Activated T-helper 1 cell treated with Interleukin-2 at 50 U/mL for 16 hours (primary cell): ENCODE measurements around the gene ZDHHC20.

Experiments
- DNase-seq: peaks from one replicate; pipeline ENCODE4 v3.0.0-alpha.2; 2020; ENCODE audit warnings: low read depth

The ZDHHC20 gene, protein sequence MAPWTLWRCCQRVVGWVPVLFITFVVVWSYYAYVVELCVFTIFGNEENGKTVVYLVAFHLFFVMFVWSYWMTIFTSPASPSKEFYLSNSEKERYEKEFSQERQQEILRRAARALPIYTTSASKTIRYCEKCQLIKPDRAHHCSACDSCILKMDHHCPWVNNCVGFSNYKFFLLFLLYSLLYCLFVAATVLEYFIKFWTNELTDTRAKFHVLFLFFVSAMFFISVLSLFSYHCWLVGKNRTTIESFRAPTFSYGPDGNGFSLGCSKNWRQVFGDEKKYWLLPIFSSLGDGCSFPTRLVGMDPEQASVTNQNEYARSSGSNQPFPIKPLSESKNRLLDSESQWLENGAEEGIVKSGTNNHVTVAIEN

DNA sequence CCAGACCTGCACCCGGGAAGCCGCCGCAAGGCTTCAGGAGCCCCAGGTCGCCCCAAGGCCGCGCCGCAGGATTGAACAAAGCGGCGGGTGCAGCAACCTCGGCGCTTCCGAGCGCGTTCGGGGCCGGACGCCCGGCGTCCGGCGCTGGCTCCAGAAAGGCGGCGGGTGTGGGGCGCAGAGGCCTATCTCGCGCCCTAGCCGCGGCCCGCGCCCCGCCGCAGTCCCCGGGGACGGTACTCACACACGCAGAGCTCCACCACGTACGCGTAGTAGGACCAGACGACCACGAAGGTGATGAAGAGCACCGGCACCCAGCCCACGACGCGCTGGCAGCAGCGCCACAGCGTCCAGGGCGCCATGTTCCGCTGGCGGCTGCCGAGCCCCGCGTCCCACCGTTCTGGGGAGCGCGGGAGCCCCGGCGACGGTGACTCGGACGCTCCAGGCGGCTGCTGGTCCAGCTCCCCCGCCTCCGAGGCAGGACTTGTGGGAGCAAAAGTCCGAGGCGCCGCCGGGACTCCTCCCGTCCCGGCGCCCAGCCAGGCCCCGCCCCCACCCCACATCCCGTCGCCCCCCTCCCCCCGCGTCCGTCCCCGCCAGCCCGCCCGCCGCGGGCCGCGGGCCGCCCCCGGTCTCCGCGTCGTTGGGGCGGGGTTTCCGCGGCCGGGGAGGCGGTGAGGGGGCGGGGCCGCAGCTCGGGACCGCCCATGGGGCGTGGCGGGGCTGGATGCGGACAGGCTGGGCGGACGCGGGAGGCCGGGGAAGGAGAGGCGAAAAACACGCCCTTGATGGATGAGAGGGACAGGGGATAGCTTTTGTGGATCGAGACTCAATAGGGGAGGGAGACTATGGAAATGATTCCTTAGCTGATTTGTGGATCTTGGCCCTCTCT, at the start of gene ZDHHC20:
TSS of gene ZDHHC20 (minus strand) at position 491 of the 889 bp plus-strand sequence. CDS start at position 359, 132 bp downstream.
- peak; percentile 89 for DNase-seq

DNA sequence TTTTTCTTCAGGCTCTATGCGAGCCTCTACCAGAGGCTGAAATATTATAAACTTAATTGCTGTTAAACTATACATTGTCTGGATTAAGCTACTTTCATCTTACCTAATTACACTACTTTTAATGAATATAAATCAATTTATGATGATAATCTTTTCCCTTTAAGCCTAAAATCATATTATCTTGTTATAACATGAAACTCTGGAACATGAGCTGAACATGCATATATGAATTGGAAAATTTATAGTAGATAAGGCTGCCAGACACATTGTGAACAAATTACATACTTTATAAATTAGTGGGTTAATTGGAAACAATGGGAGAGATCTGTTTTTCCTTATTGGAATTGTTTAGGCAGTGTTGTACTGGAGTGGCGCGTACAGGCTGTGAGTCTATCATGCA, 45.3 kb upstream of the ZDHHC20 start:
- DNase-seq, result no peak

DNA sequence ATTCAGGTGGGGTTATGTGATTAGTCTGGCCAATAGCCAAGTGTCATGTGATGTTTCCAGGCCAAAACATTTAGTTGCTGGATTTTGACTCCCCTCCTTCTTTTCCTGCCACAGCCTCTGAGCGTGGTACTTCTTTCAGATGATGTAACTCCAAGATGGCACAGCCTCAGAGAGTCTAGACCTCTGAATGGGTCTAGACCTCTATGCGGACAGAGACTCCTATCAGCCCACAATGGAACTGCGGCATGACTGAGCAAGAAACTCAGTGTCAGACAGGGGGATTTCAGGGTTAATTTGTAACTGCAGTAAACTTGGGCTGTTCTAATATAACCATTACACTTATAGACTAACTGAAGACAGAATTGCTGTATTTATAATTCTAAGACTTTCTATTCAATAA, 42.6 kb upstream of the ZDHHC20 start:
- DNase-seq, result no peak

DNA sequence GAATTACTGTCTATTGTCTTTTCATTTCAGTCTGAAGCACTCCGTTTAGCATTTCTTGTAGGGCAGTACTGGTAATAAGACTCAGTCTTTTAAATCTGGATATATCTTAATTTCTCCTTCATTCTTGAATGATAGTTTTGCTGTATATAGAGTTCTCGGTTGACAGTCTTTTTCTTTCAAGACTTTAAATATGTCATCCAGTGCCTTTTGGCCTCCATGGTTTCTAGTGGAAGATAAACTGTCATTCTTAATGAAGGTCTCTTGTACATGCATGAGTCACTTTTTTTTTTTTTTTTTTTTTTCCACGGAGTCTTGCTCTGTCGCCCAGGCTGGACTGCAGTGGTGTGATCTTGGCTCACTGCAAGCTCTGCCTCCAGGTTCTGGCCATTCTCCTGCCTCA, 27.2 kb upstream of the ZDHHC20 start:
- DNase-seq, result no peak

DNA sequence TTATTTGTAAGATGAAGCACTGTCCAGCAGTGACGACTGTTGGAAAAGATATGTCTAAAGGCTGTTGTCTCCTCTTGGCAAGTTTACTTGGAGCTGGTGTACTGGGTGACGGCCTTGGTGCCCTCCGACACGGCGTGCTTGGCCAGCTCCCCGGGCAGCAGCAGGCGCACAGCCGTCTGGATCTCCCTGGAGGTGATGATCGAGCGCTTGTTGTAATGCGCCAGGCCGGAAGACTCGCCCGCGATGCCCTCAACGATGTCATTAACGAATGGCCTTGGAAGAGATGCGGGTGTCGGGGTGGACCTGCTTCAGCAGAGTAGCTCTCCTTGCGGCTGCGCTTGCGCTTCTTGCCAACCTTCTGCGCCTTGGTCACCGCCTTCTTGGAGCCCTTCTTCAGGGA, 24.6 kb upstream of the ZDHHC20 start:
- DNase-seq, result no peak

DNA sequence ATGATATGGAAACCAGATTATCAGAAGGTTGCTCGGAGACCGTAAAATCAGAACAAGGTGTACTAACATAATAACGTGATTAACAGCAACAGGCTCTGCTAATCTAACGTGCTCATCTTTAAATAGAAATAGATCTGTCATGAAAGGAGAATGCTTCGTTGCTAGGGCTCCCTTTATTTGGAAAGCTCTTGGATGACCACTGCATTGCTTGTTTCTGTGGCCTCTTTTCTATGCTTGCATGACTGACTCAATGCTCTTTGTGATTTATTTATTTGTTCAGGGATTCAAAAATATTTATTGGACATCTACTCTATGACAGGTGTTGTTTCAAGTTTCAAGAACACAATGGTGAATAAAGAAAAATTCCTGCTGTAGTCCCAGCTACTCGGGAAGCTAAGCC, 22.3 kb upstream of the ZDHHC20 start:
- DNase-seq, result no peak

DNA sequence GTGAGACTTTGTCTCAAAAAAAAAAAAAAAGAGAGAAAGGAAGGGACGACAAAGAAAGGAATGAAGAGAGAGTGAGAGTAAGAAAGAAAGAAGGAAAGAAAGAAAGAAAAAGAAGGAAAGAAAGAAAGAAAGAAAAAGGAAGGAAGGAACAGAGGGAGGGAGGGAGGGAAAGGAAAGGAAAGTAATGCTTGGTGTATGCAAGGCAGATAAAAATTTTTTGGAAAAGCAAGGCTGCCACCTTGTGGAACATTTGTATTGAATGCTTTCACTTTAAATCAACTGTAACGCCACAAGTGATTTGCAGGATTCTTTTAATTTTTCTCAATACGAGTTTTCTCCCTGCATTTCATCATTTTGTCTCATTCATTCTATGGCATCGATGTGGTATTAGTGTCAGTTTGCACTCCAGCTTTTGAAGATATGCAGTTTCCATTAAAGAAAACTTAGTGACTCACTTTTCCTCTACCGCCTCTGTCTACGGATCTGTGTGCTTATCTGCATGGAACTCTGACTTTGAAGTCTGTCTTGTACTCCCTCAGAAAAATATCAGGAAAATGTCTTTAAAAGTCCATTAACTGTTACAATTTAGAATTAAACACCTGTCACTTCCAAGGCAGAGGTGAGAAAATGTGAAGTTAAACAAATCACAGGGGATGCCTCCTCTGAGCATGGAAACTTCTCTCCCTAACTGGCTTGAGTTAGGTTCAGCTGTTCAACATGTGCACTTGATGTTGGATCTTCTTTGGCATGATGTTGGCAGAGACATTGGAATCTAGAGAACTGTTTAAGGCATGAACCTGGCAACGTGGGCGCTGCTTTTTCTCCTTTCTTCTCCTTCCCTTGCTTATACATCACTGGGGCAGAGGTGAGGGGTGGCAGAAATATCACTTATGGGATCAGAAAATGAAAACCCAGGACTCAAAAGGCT, 20.0 kb upstream of the ZDHHC20 start:
- DNase-seq, result no peak

DNA sequence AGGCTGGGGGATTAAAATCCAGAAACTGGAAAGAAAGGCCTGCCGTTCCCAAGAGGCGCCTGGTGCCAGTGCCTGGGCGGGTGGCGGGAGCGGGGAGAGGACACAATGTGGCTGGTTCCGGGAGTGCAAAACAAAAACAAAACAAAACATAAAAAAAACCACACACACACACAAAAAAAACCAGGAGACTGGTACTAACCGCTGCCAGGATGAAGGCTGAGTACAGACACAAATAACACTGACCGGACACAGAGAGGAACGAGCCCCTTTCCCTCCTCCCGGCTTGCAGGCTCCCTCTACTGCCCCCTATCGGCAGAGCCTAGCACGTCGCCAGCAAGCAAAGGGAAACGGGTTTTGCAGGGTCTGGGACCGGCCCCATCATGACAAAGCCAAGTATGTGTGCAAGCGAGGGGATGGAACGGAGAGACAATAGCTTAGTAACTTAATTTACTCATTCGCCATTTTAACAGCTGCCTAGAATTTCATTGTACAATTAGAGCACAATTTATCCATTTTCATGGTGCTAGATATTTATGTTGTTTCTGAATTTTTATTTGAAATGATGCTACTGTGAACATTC, 17.9 kb upstream of the ZDHHC20 start:
- DNase-seq, result peak; percentile 58

DNA sequence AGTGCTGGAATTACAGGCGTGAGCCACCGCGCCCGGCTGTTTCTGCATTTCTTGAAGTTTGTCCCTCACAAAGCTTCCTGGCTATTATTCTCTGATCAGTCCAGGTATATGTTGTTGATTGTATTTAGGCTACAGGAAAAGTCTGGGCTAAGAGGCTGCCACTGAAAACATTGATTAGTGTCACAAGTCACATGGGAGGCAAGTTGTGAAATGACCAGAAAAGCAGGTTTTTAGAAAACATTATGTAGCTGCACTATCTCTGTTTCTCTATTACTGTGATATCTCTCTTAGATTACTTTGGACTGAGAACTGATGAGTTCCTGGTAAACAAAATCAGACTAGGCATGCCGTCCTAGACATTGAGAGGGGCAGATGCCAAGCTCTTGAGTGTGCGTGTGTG, 16.0 kb upstream of the ZDHHC20 start:
- DNase-seq, result no peak

DNA sequence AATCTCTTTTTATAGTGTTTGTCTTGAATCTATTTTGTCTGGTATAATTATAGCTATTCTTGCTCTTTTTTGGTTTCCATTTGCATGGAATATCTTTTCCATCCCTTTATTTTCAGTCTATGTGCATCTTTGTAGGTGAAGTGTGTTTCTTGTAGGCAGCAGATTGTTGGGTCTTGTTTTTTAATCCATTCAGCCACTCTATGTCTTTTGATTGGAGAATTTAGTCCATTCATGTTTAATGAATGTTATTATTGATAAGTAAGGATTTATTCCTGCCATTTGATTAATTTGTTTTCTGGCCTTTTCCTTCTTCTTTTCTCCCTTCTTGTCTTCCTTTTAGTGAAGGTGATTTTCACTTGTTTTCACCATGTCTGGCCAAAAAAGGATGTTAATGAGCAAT, 11.7 kb upstream of the ZDHHC20 start:
- no peak for DNase-seq

DNA sequence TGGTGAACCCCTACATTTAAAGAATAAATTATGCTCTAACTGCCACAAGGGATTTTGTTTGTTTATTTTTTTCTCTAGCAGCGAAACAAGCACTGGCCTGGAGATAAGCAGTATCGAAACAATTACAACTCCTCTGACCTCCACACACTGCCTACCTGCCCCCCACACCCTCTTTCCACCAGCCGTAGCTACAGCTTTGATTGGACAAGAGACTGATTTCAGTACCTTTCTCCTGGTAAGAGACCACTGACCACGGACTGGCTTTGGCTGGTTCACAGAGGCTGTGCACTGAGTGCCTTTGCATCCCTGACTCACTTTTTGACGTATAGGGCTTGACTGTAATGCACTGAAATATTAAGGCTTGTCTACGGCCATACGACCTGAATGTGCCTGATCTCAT, 7.4 kb upstream of the ZDHHC20 start:
- no peak for DNase-seq

DNA sequence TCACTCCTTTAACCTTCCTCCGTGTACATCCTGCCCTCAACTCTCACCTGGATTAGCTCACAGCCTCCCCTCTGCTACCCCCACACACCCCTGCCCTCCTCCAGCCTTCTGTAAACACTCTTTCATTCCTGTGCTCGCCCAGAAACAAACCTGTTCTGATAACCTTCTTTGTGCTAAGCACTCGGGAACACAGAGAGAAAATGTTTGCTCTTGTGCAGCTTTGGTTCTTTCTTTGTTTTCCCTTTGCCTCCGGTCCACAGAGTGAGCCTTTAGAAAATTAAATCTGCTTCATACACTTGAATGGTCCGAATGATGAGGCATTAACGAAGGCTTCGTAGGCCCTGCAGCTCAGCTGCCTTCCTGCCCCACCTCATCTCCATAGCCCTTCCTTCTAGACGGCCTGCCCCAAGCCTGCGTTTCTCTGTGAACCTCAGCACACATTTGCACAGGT, 6.6 kb upstream of the ZDHHC20 start:
- no peak for DNase-seq

DNA sequence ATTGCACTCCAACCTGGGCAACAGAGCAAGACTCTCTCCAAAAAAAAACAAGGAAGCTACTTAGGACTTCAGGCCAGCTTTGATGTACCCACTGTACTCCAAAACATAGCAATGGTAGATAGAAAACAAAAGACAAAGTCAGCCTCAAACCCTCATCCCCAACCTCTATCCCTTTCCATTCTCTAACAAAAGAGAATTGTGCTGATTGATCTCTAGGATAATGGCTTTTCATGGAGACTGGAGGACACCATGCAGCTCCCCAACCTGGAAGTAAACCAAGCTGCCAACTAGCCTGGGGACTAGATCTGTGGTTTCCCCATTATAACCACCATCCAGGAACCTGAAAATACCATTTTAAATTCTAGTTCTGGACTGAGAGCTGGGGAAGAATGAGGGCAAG, 4.3 kb upstream of the ZDHHC20 start:
- DNase-seq, result no peak

DNA sequence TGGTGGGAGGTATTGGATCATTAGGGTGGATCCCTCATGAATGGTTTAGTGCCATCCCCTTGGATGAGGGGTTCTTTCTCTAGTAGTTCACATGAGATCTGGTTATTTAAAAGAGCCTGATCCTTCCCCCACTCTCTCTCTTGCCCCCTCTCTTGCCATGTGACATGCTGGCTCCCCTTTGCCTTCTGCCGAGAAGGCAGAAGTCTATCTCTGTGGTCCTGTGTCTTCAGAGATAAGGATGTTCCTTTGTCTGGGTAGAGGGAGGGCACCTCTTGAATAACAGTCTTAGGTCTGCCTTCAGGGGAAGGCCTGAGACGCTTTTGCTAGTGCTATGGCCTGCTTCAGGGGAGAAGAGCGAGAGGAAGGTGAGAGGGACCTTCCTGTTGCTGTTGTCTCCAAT, 2.0 kb upstream of the ZDHHC20 start:
- no peak for DNase-seq

DNA sequence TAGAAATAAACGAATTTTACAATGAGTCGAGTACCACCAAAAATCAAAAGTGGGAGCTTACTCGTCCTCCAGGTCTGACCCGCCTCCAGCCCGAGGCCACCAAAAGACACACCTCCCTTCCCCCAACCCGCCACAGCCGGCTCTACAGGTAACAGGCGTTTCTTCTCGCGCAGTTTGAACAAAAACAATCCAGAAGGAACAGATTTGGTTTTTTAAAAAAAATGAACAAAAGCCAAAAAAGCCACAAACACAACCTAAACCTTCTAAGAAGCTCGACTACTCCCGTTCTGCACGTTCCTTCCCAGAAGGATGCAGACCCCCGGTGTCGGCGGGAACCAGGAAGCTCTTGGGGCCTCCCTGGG, 671 bp downstream of the ZDHHC20 start:
- DNase-seq, result peak; percentile 32

DNA sequence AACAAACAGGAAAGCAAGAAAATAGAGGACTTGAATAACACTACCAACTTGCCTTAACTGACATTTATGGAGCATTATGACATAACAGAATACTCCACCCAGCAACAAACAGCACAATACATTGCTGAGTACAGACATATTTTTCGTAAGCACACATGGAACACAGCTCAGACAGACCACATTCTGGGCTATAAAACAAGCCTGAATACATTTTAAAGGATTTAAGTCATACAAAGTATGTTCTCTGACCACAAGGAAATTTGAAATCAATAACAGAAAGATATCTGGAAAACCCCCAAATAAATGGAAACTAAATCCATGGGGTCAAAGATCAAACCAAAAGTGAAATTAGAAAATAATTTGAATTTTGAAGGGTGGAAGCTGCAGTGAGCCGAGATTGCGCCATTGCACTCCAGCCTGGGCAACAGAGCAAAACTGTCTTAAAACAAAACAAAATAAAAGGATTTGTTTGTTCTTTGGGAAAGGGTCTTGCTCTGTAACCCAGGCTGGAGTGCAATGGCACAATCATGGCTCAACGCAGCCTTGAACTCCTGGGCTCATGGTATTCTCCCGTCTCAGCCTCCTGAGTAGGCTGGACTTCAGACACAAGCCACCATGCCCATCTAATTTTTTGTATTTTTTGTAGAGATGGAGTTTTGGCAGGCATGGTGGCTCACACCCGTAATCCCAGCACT, 5.6 kb downstream of the ZDHHC20 start:
- DNase-seq, result no peak

DNA sequence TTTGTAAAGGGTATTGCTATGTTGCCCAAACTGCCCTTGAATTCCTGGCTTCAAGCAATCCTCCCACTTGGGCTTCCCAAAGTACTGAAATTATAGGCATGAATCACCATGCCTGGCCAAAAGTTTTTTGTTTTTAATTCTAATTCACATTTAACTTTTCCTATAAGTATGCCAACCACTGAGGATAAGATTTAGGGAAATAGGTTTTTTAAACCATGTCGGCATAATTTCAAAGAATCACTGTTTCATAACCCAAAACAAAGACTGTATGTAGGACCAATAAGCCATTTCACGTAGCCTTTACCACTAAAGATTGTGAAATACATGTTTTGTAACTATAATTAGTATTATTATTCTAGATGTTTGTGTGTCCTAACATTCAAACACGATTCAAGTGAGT, 8.2 kb downstream of the ZDHHC20 start:
- DNase-seq, result no peak

DNA sequence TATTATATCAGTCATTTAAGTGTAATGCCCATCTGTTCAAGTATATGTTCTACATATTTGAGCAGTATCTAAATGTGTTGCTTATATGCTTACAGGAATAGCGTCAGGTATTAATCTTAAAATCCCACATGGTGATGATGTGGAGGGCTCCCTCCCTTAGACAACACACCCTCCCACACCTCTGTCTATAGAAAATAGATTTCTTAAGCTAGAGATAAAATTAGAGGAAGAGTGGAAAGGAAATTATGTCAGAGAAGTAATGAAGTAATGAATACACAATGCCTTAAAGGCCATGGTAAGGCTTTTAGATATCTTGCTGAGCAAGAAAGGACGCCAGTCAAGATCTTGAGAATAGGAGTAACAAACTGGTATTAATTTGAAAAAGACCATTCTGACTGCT, 12.4 kb downstream of the ZDHHC20 start:
- DNase-seq, result no peak

DNA sequence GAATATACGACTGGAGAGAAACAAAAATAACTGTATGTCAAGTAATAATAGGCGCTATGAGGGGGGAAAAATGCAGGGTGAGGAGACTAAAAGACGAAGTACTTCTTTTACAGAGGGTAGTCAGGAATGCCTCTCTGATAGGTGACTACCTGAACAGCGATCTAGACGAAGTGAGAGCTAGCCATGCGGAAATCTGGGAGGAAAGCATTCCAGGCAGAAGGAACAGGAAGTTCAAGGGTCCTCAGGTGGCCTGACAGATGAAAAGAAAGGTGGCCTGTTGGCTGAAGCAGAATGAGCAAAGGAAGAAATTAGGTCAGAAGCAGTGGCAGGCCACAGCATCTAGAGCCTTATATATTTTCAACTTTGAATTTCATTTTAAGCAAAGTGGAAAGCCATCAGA, 13.3 kb downstream of the ZDHHC20 start:
- no peak for DNase-seq

DNA sequence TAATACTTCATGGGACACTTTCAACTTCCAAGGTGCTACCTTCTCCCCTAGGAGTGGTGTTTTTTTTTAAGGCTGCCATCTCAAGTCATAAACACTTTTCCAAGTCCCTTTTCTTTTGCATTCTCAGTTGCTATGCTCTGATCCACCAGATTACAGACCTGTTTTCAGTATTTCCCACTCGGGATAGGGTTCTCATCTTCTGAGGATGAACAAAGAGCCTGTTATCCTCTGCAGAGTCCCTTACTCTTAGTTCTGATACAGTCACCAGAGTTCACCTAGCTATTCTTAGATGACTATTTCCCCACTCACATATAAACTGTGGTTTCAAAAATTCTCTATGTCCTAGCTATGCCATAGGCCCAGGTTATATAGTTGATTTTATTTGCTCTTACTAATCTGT, 15.9 kb downstream of the ZDHHC20 start:
- no peak for DNase-seq

DNA sequence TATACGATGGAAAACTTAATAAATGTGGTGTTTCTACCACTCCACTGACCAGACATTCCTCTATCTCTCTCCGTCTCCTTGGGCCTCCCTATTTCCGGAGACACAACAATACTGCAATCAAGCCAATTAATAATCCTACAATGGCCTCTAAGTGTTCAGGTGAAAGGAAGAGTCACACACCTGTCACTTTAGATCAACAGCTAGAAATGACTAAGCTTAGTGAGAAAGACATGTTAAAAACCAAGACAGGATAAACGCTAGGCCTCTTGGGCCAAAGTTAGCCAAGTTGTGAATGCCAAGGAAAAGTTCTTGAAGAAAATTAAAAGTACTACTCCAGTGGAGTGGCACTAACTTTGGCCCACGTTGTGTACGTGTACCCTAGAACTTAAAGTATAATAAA, 22.5 kb downstream of the ZDHHC20 start:
- DNase-seq, result no peak
